HEK293 (cell line): Measurements from ENCODE around the gene SP6.

Experiments used
- CTCF ChIA-PET: fragments of 350-600 bp; formaldehyde crosslinking; extraction: SDS; loops from one replicate; lab custom pipeline; 2021; ENCODE audit warnings: antibody characterized with exemption; lab: Yijun Ruan, JAX
- POLR2A ChIA-PET: fragments of 300-600 bp; formaldehyde crosslinking; extraction: SDS; loops from one replicate; lab custom pipeline; 2020; ENCODE audit warnings: antibody characterized with exemption, inconsistent platforms; lab: Yijun Ruan, JAX
- H3K27ac ChIP-seq: fragments of 200-500 bp; sonication (Bioruptor generic); 2 replicates; pipeline ENCODE4 v1.5.1; 2014; ENCODE audit warnings: low read depth, low read length, control low read depth, inconsistent platforms; ENCODE audit errors: extremely low read depth
- H3K36me3 ChIP-seq, 2 experiments: fragments of 200-500 bp in 1 of 2; sonication (Bioruptor generic) in 1 of 2; 1 replicate in 1 of 2; 2 replicates in 1 of 2; pipeline ENCODE4 v1.5.1; 2014 to 2017; ENCODE audit warnings: inconsistent platforms in 2 of 2, low read length in 2 of 2; ENCODE audit not compliant: control insufficient read depth in 2 of 2, insufficient read depth in 1 of 2
- H3K4me1 ChIP-seq: fragments of 200-500 bp; sonication (Bioruptor generic); 2 replicates; pipeline ENCODE4 v1.5.1; 2014; ENCODE audit warnings: mild to moderate bottlenecking, low read length, inconsistent platforms; ENCODE audit not compliant: control insufficient read depth, insufficient read depth
- H3K4me3 ChIP-seq: 2 replicates; pipeline ENCODE4 v1.5.1; 2011; ENCODE audit warnings: low read depth, mild to moderate bottlenecking, control low read depth, low read length, moderate library complexity
- H3K9me3 ChIP-seq: fragments of 200-500 bp; sonication (Bioruptor generic); 2 replicates; pipeline ENCODE4 v1.5.1; 2014; ENCODE audit warnings: low read depth, low read length, inconsistent platforms; ENCODE audit not compliant: control insufficient read depth, insufficient read depth
- IKZF3 ChIP-seq: fragments of 450-650 bp; IDR thresholded peaks from 2 replicates; pipeline ENCODE4 v1.5.0; 2018; ENCODE audit warnings: missing biosample characterization, mild to moderate bottlenecking, missing genetic modification characterization, moderate library complexity
- MZF1 ChIP-seq: fragments of 450-650 bp; formaldehyde crosslinking; IDR thresholded peaks from 2 replicates; pipeline ENCODE4 v1.5.1; 2017; ENCODE audit warnings: missing biosample characterization, missing genetic modification characterization, borderline replicate concordance
- PRDM1 ChIP-seq: fragments of 450-650 bp; formaldehyde crosslinking; IDR thresholded peaks from 2 replicates; pipeline ENCODE4; 2016; ENCODE audit warnings: missing biosample characterization, missing genetic modification characterization
- SP2 ChIP-seq: fragments of 450-650 bp; formaldehyde crosslinking; IDR thresholded peaks from 2 replicates; pipeline ENCODE4 v1.5.1; 2016; ENCODE audit warnings: missing biosample characterization, missing genetic modification characterization
- TCF7L2 ChIP-seq: IDR thresholded peaks from 2 replicates; pipeline ENCODE4 v1.6.1; 2011; ENCODE audit warnings: low read depth, mild to moderate bottlenecking, inconsistent platforms, low read length, moderate library complexity, borderline replicate concordance
- ZFP37 ChIP-seq: fragments of 450-650 bp; formaldehyde crosslinking; IDR thresholded peaks from 2 replicates; pipeline ENCODE4 v1.5.1; 2016; ENCODE audit warnings: missing biosample characterization, missing genetic modification characterization
- ZNF10 ChIP-seq: fragments of 450-650 bp; formaldehyde crosslinking; IDR thresholded peaks from 2 replicates; pipeline ENCODE4 v1.5.1; 2017; ENCODE audit warnings: missing biosample characterization, missing genetic modification characterization
- ZNF112 ChIP-seq: fragments of 450-650 bp; formaldehyde crosslinking; IDR thresholded peaks from 2 replicates; pipeline ENCODE4 v1.5.0; 2017; ENCODE audit warnings: missing biosample characterization, missing genetic modification characterization
- ZNF138 ChIP-seq: fragments of 450-650 bp; formaldehyde crosslinking; IDR thresholded peaks from 2 replicates; pipeline ENCODE4 v1.5.1; 2016; ENCODE audit warnings: missing biosample characterization, missing genetic modification characterization, borderline replicate concordance
- ZNF324 ChIP-seq: fragments of 450-650 bp; formaldehyde crosslinking; IDR thresholded peaks from 2 replicates; pipeline ENCODE4 v1.5.1; 2016; ENCODE audit warnings: missing biosample characterization, missing genetic modification characterization
- ZNF510 ChIP-seq: fragments of 450-650 bp; formaldehyde crosslinking; IDR thresholded peaks from 2 replicates; pipeline ENCODE4 v1.5.1; 2018; ENCODE audit warnings: mild to moderate bottlenecking, missing genetic modification characterization, missing biosample characterization; ENCODE audit not compliant: insufficient replicate concordance
- ZNF549 ChIP-seq: fragments of 450-650 bp; IDR thresholded peaks from 2 replicates; pipeline ENCODE4 v1.5.1; 2018; ENCODE audit warnings: missing biosample characterization, missing genetic modification characterization, mild to moderate bottlenecking, inconsistent platforms, moderate library complexity
- ZNF610 ChIP-seq: fragments of 450-650 bp; formaldehyde crosslinking; IDR thresholded peaks from 2 replicates; pipeline ENCODE4 v1.5.1; 2016; ENCODE audit warnings: missing biosample characterization, missing genetic modification characterization, borderline replicate concordance
- ZNF623 ChIP-seq: fragments of 450-650 bp; formaldehyde crosslinking; IDR thresholded peaks from 2 replicates; pipeline ENCODE4 v1.5.1; 2016; ENCODE audit warnings: missing biosample characterization, missing genetic modification characterization
- ZNF768 ChIP-seq: fragments of 450-650 bp; formaldehyde crosslinking; IDR thresholded peaks from 2 replicates; pipeline ENCODE4 v1.5.1; 2018; ENCODE audit warnings: missing biosample characterization, mild to moderate bottlenecking, missing genetic modification characterization
- ZNF792 ChIP-seq: fragments of 450-650 bp; formaldehyde crosslinking; IDR thresholded peaks from 2 replicates; pipeline ENCODE4 v1.5.1; 2016; ENCODE audit warnings: missing biosample characterization, missing genetic modification characterization
- TF ChIP-seq, protein P1 (sequence below): sonication (generic); formaldehyde crosslinking; IDR thresholded peaks from 2 replicates; pipeline ENCODE4 v1.8.1; 2022; ENCODE audit warnings: mild to moderate bottlenecking, moderate library complexity, missing genetic modification reagents
- TF ChIP-seq, protein P2 (sequence below): fragments of 450-650 bp; formaldehyde crosslinking; IDR thresholded peaks from 2 replicates; pipeline ENCODE4 v1.5.1; 2016; ENCODE audit warnings: missing biosample characterization, missing genetic modification characterization
- TF ChIP-seq, protein P3 (sequence below): fragments of 450-650 bp; formaldehyde crosslinking; IDR thresholded peaks from 2 replicates; pipeline ENCODE4 v1.5.1; 2016; ENCODE audit warnings: missing biosample characterization, missing genetic modification characterization
- TF ChIP-seq, protein P4 (sequence below): fragments of 450-650 bp; formaldehyde crosslinking; IDR thresholded peaks from 2 replicates; pipeline ENCODE4 v1.5.1; 2017; ENCODE audit warnings: missing biosample characterization, missing genetic modification characterization
- TF ChIP-seq, protein P5 (sequence below): fragments of 450-650 bp; formaldehyde crosslinking; IDR thresholded peaks from 2 replicates; pipeline ENCODE4 v1.5.1; 2017; ENCODE audit warnings: missing biosample characterization, mild to moderate bottlenecking, missing genetic modification characterization, moderate library complexity

The SP6 gene

DNA sequence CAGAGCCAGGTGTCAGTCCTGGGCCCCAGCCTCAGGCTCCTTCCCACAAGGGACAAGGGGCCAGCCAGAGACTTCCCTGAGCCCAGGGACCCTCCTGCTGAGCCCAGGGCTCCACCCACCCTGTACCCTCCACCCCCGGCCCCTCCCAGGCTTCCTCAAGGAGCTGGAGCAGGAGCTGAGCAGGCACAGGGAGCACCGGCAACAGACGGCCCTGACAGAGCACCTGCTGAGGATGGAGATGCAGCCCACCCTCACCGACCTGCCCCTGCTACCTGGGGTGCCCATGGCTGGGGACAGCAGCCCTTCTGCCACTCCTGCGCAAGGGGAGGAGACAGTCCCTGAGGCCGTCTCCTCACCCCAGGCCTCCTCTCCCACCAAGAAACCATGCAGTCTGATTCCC is 14.4 kb downstream of the SP6 start:
- Histone ChIP-seq H3K27ac (no peak overlapping the region), H3K9me3 (no peaks in the 10 kb centered on the region), H3K4me1 (peaks cover 3% of the 10 kb centered on the region), H3K4me3 (no peak overlapping the region), H3K36me3 (peaks cover 0 to 47% of the 10 kb centered on the region in 2 experiments; a peak in 1 of 3 replicates)
- ChIA-PET POLR2A (interaction anchor here (1.3 kb wide), 1 partner anchor 59 kb away, joined by 4 read pairs; the partner anchor contains the start of gene SP2), CTCF (interaction anchor here (0.9 to 19.4 kb wide), 2 partner anchors 35 to 50 kb away, joined by 3 to 837 read pairs; partner anchors contain the start of gene SP2)
- 0 out of 2 replicates have a peak, but pooled peaks have one; percentile 38 for TF ChIP-seq ZNF10 (tag by site-specific recombination)
- TF ChIP-seq, protein P1, sequence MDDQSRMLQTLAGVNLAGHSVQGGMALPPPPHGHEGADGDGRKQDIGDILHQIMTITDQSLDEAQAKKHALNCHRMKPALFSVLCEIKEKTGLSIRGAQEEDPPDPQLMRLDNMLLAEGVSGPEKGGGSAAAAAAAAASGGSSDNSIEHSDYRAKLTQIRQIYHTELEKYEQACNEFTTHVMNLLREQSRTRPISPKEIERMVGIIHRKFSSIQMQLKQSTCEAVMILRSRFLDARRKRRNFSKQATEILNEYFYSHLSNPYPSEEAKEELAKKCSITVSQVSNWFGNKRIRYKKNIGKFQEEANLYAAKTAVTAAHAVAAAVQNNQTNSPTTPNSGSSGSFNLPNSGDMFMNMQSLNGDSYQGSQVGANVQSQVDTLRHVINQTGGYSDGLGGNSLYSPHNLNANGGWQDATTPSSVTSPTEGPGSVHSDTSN, result no peak
- TF ChIP-seq, all 188 proteins: peak for 1

DNA sequence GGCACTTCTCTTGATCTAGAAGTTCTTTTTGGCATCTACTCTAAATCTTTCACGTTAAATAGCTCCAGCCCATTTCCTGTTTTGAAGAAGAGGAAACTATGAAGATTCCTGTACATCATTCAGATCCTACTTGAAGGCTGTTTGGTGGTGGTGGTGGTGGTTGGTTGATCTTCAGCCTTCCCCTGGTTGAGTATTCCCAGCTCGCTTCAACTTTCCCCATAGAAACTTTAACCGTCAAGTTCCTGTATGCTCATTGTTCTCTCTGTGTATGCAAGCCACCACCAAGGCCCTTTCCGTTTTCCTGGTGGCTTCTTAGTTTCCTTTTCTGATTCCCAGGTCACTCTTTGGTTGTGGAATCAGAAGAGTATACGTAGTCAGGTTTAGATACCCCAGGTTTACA is 16.2 kb downstream of the SP6 start:
- Histone ChIP-seq H3K4me1 (peaks cover 7% of the 10 kb centered on the region; the same call in 1 of the 2 replicates), H3K27ac (no peak overlapping the region), H3K36me3 (peaks cover 0 to 47% of the 10 kb centered on the region in 2 experiments; a peak in 2 of 3 replicates), H3K4me3 (no peak overlapping the region), H3K9me3 (no peaks in the 10 kb centered on the region)
- TF ChIP-seq MZF1 (tag by site-specific recombination), result no peak
- no peak for TF ChIP-seq ZNF610
- TF ChIP-seq ZNF768 (tag by site-specific recombination), result no peak
- no peak for TF ChIP-seq TCF7L2
- no peak for TF ChIP-seq ZNF324 (tag by site-specific recombination)
- TF ChIP-seq ZNF112 (tag by site-specific recombination), result no peak
- TF ChIP-seq ZNF549 (tag by site-specific recombination), result no peak
- TF ChIP-seq PRDM1 (tag by site-specific recombination), result no peak
- no peak for TF ChIP-seq ZNF623 (tag by site-specific recombination)
- no peak for TF ChIP-seq ZNF792 (tag by site-specific recombination)
- no peak for TF ChIP-seq SP2 (tag by site-specific recombination)
- TF ChIP-seq, protein P2, sequence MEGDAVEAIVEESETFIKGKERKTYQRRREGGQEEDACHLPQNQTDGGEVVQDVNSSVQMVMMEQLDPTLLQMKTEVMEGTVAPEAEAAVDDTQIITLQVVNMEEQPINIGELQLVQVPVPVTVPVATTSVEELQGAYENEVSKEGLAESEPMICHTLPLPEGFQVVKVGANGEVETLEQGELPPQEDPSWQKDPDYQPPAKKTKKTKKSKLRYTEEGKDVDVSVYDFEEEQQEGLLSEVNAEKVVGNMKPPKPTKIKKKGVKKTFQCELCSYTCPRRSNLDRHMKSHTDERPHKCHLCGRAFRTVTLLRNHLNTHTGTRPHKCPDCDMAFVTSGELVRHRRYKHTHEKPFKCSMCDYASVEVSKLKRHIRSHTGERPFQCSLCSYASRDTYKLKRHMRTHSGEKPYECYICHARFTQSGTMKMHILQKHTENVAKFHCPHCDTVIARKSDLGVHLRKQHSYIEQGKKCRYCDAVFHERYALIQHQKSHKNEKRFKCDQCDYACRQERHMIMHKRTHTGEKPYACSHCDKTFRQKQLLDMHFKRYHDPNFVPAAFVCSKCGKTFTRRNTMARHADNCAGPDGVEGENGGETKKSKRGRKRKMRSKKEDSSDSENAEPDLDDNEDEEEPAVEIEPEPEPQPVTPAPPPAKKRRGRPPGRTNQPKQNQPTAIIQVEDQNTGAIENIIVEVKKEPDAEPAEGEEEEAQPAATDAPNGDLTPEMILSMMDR (tag by site-specific recombination), result no peak
- TF ChIP-seq ZNF510, result no peak
- no peak for TF ChIP-seq ZNF138 (tag by site-specific recombination)
- TF ChIP-seq, protein P3, sequence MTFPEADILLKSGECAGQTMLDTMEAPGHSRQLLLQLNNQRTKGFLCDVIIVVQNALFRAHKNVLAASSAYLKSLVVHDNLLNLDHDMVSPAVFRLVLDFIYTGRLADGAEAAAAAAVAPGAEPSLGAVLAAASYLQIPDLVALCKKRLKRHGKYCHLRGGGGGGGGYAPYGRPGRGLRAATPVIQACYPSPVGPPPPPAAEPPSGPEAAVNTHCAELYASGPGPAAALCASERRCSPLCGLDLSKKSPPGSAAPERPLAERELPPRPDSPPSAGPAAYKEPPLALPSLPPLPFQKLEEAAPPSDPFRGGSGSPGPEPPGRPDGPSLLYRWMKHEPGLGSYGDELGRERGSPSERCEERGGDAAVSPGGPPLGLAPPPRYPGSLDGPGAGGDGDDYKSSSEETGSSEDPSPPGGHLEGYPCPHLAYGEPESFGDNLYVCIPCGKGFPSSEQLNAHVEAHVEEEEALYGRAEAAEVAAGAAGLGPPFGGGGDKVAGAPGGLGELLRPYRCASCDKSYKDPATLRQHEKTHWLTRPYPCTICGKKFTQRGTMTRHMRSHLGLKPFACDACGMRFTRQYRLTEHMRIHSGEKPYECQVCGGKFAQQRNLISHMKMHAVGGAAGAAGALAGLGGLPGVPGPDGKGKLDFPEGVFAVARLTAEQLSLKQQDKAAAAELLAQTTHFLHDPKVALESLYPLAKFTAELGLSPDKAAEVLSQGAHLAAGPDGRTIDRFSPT (tag by site-specific recombination), result no peak
- no peak for TF ChIP-seq ZFP37 (tag by site-specific recombination)
- TF ChIP-seq, protein P4, sequence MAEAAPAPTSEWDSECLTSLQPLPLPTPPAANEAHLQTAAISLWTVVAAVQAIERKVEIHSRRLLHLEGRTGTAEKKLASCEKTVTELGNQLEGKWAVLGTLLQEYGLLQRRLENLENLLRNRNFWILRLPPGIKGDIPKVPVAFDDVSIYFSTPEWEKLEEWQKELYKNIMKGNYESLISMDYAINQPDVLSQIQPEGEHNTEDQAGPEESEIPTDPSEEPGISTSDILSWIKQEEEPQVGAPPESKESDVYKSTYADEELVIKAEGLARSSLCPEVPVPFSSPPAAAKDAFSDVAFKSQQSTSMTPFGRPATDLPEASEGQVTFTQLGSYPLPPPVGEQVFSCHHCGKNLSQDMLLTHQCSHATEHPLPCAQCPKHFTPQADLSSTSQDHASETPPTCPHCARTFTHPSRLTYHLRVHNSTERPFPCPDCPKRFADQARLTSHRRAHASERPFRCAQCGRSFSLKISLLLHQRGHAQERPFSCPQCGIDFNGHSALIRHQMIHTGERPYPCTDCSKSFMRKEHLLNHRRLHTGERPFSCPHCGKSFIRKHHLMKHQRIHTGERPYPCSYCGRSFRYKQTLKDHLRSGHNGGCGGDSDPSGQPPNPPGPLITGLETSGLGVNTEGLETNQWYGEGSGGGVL (tag by site-specific recombination), result no peak
- TF ChIP-seq, protein P5, sequence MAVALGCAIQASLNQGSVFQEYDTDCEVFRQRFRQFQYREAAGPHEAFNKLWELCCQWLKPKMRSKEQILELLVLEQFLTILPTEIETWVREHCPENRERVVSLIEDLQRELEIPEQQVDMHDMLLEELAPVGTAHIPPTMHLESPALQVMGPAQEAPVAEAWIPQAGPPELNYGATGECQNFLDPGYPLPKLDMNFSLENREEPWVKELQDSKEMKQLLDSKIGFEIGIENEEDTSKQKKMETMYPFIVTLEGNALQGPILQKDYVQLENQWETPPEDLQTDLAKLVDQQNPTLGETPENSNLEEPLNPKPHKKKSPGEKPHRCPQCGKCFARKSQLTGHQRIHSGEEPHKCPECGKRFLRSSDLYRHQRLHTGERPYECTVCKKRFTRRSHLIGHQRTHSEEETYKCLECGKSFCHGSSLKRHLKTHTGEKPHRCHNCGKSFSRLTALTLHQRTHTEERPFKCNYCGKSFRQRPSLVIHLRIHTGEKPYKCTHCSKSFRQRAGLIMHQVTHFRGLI (tag by site-specific recombination), result no peak
- no peak for TF ChIP-seq IKZF3
- ChIA-PET POLR2A (no interaction called here), CTCF (interaction anchor here (0.6 to 19.4 kb wide), 5 partner anchors 8 to 90 kb away, joined by 3 to 837 read pairs (median 4); partner anchors contain the start of gene SP2)
